HL-60 (cell line): ENCODE data around the gene CHST11.

Source experiments
- DNase-seq, 2 experiments: peaks; one replicate each; pipeline ENCODE4 v3.0.0-alpha.2; 2010 to 2020; ENCODE audit warnings: low read depth in 1 of 2, low spot score in 1 of 2
- H3K27ac ChIP-seq: fragments of 250-450 bp; sonication (Bioruptor Pico); replicated peaks from 2 replicates; pipeline ENCODE4 v1.5.1; 2020; ENCODE audit warnings: mild to moderate bottlenecking, moderate library complexity
- H3K27me3 ChIP-seq: fragments of 250-450 bp; sonication (Bioruptor Pico); 2 replicates; pipeline ENCODE4 v1.5.1; 2021; ENCODE audit warnings: mild to moderate bottlenecking, moderate library complexity; ENCODE audit not compliant: insufficient read depth, poor library complexity, severe bottlenecking
- H3K4me3 ChIP-seq: replicated peaks from 2 replicates; pipeline ENCODE4 v1.5.1; 2011; ENCODE audit warnings: mild to moderate bottlenecking, control low read depth, low read length; ENCODE audit not compliant: insufficient read depth
- GABPA ChIP-seq: IDR thresholded peaks from 2 replicates; pipeline ENCODE4 v1.6.1; 2012; ENCODE audit warnings: low read depth
- POLR2AphosphoS5 ChIP-seq: IDR thresholded peaks from 2 replicates; pipeline ENCODE4 v1.6.1; 2012; ENCODE audit warnings: low read depth
- SPI1 ChIP-seq: IDR thresholded peaks from 2 replicates; pipeline ENCODE4 v1.6.1; 2012; ENCODE audit warnings: low read depth, mild to moderate bottlenecking, borderline replicate concordance
- TF ChIP-seq, protein P1 (sequence below): IDR thresholded peaks from 2 replicates; pipeline ENCODE4 v1.6.1; 2012; ENCODE audit warnings: low read depth; ENCODE audit not compliant: insufficient replicate concordance
- TF ChIP-seq, protein P2 (sequence below): IDR thresholded peaks from one replicate; pipeline ENCODE4 v1.5.1; 2011; ENCODE audit warnings: low read length, control low read depth, inconsistent platforms; ENCODE audit not compliant: insufficient read depth

Gene CHST11

GRCh38 chr12:104426926-104427546 lies 29.7 kb upstream of the CHST11 start:
- TF ChIP-seq, protein P1, sequence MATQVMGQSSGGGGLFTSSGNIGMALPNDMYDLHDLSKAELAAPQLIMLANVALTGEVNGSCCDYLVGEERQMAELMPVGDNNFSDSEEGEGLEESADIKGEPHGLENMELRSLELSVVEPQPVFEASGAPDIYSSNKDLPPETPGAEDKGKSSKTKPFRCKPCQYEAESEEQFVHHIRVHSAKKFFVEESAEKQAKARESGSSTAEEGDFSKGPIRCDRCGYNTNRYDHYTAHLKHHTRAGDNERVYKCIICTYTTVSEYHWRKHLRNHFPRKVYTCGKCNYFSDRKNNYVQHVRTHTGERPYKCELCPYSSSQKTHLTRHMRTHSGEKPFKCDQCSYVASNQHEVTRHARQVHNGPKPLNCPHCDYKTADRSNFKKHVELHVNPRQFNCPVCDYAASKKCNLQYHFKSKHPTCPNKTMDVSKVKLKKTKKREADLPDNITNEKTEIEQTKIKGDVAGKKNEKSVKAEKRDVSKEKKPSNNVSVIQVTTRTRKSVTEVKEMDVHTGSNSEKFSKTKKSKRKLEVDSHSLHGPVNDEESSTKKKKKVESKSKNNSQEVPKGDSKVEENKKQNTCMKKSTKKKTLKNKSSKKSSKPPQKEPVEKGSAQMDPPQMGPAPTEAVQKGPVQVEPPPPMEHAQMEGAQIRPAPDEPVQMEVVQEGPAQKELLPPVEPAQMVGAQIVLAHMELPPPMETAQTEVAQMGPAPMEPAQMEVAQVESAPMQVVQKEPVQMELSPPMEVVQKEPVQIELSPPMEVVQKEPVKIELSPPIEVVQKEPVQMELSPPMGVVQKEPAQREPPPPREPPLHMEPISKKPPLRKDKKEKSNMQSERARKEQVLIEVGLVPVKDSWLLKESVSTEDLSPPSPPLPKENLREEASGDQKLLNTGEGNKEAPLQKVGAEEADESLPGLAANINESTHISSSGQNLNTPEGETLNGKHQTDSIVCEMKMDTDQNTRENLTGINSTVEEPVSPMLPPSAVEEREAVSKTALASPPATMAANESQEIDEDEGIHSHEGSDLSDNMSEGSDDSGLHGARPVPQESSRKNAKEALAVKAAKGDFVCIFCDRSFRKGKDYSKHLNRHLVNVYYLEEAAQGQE, result no peak
- TF ChIP-seq POLR2AphosphoS5 (no peak), SPI1 (no peak), GABPA (no peak)
- TF ChIP-seq, protein P2, sequence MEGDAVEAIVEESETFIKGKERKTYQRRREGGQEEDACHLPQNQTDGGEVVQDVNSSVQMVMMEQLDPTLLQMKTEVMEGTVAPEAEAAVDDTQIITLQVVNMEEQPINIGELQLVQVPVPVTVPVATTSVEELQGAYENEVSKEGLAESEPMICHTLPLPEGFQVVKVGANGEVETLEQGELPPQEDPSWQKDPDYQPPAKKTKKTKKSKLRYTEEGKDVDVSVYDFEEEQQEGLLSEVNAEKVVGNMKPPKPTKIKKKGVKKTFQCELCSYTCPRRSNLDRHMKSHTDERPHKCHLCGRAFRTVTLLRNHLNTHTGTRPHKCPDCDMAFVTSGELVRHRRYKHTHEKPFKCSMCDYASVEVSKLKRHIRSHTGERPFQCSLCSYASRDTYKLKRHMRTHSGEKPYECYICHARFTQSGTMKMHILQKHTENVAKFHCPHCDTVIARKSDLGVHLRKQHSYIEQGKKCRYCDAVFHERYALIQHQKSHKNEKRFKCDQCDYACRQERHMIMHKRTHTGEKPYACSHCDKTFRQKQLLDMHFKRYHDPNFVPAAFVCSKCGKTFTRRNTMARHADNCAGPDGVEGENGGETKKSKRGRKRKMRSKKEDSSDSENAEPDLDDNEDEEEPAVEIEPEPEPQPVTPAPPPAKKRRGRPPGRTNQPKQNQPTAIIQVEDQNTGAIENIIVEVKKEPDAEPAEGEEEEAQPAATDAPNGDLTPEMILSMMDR, result no peak
- no peak overlapping the region for H3K4me3 ChIP-seq
- H3K27ac ChIP-seq, result no peak overlapping the region
- H3K27me3 ChIP-seq, result no peaks in the 10 kb centered on the region
- DNase-seq, result no peak

- TF ChIP-seq GABPA (no peak), POLR2AphosphoS5 (no peak), SPI1 (no peak)
- TF ChIP-seq, protein P2, result no peak
- TF ChIP-seq, protein P1, result no peak
- no peak for DNase-seq
- Histone ChIP-seq H3K27ac (no peak overlapping the region), H3K4me3 (no peak overlapping the region), H3K27me3 (no peaks in the 10 kb centered on the region)
Measured at GRCh38 chr12:104427547-104427938, 29.2 kb upstream of the CHST11 start.

DNA sequence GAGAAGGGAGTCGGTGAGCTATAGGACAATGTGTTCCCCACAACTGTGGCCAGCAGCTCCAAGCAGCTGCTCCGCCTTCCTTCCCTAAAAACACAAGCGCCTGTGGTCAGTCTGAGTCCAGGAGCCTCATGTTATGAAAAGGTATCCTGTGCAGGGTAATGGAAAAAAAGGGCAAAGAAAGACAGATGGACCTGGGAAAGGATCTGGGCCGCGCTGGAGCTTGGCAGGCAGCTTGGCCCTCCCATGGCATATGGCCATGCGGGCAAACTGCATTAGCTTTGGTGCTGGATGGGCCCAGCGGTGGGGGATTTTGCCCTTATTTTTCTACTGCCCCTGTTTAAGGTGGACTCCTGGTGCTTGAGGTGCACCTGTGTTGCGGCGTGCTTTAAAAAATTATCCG lies 23.7 kb upstream of the CHST11 start:
- TF ChIP-seq, protein P2, result no peak
- TF ChIP-seq POLR2AphosphoS5, result no peak
- TF ChIP-seq SPI1, result no peak
- no peak for TF ChIP-seq GABPA
- TF ChIP-seq, protein P1, result no peak
- Histone ChIP-seq H3K27ac (no peak overlapping the region), H3K27me3 (no peaks in the 10 kb centered on the region), H3K4me3 (no peak overlapping the region)
- no peak for DNase-seq
